Testis (tissue), 3 donors: ENCODE results near the gene ZNF674. TPM values are rescaled to one million over a fixed set of nuclear protein-coding genes. Genes with fewer than 3 reads are reported as not detected.

ENCODE experiments used
- DNase-seq: peaks from one replicate; pipeline ENCODE4 v3.0.0-alpha.2; 2019
- H3K27ac ChIP-seq, 2 donors: fragments of 200-600 bp; sonication (generic); one replicate each; pipeline ENCODE4 v1.5.1; 2019
- H3K27me3 ChIP-seq: fragments of 200-600 bp; sonication (generic); one replicate; pipeline ENCODE4 v1.5.1; 2019
- H3K36me3 ChIP-seq: fragments of 200-600 bp; sonication (generic); one replicate; pipeline ENCODE4 v1.5.1; 2017; ENCODE audit warnings: low read depth; ENCODE audit errors: missing control alignments
- H3K4me1 ChIP-seq: fragments of 200-600 bp; sonication (generic); one replicate; pipeline ENCODE4 v1.5.1; 2019
- H3K4me3 ChIP-seq, 2 donors: fragments of 200-600 bp; sonication (generic); one replicate each; pipeline ENCODE4 v1.5.1; 2017 to 2019
- H3K9me3 ChIP-seq: fragments of 200-600 bp; sonication (generic); one replicate; pipeline ENCODE4 v1.5.1; 2017
- POLR2A ChIP-seq: fragments of 450-650 bp; IDR thresholded peaks from one replicate; pipeline ENCODE4 v1.6.1; 2017; ENCODE audit warnings: antibody characterized with exemption, mild to moderate bottlenecking, moderate library complexity
- WGBS, 2 donors: methylation state at CpG; one replicate each; pipeline ENCODE4 v1.1.5; 2018; 5-methylcytosine and 5-hydroxymethylcytosine counted together
- intact Hi-C: fragments of 100-400 bp; cut with DNase I; formaldehyde crosslinking; loops from one replicate; pipeline ENCODE4 v1.15.1; 2023; ENCODE audit warnings: low total_unique reads
- polyA plus RNA-seq: library from polyadenylated mRNA; stranded (reverse); fragments of 350-450 nt; fragmentation: Illumina TruSeq; extraction: RNeasy Lipid Tissue Mini Kit (QIAGEN cat#74804); gene quantifications from one replicate; pipeline ENCODE4 v1.2.3, GENCODE V29; 2014; ENCODE audit warnings: low read depth, low replicate concordance; ENCODE audit not compliant: insufficient read depth
- small RNA-seq, 2 donors: library from RNA; depleted of rRNA; stranded (forward); fragments of <200 nt; gene quantifications; one replicate each; pipeline ENCODE3, GENCODE V24; 2016
- total RNA-seq, 2 donors: library from RNA; depleted of rRNA; stranded (reverse); fragments of >200 nt; gene quantifications; one replicate each; pipeline ENCODE4 v1.2.3, GENCODE V29; 2016
- TF ChIP-seq, protein P1 (sequence below), 3 experiments: fragments of 450-650 bp in 2 of 3; fragments of 200-600 bp in 1 of 3; sonication (generic) in 1 of 3; IDR thresholded peaks; one replicate each; pipeline ENCODE4 v1.5.1; 2016 to 2019; ENCODE audit warnings: antibody characterized with exemption in 3 of 3, mild to moderate bottlenecking in 2 of 3, moderate library complexity in 1 of 3

ZNF674 gene
- total and polyA plus RNA-seq, 3 donors from 2014 or later: 2.4 to 8.2 (median 6.3) TPM

DNA sequence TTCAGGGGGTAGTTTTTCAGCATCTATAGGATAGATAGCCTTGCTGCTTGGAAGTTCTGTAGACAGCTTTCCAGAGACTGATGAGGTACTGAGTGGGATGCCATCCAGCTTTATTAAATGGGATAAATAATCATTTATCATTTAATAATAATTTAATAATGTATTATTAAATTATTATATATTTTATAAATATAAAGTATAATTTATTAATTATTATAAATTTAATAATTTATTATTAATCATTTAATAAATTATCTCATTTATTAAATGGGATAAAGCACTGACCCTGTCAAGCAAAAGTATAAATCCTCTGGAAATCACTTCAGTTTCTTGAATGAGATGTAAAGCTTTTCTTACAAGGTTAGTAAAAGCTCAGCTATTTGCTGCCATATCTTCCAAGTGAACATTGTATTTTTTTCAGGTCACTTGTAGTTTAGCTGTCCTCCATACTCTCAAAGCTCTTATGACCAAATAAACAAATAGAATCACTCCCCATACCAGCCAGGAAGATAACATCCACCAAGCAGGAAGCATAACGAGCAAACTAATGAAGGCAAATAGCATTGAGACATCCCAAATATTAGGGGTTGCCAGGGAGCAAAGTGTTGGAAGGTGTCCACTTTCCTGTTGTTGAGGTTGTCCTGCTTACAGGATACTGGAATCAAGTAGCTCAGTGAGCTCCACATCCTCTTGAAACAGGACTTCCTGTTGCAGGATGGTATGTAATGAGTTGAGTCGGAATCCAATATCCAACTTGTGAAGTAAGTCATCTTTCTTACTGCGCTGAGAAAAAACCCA lies 88.9 kb downstream of the ZNF674 start:
- no peak overlapping the region for H3K4me3 ChIP-seq
- no peak for TF ChIP-seq POLR2A
- TF ChIP-seq, protein P1, sequence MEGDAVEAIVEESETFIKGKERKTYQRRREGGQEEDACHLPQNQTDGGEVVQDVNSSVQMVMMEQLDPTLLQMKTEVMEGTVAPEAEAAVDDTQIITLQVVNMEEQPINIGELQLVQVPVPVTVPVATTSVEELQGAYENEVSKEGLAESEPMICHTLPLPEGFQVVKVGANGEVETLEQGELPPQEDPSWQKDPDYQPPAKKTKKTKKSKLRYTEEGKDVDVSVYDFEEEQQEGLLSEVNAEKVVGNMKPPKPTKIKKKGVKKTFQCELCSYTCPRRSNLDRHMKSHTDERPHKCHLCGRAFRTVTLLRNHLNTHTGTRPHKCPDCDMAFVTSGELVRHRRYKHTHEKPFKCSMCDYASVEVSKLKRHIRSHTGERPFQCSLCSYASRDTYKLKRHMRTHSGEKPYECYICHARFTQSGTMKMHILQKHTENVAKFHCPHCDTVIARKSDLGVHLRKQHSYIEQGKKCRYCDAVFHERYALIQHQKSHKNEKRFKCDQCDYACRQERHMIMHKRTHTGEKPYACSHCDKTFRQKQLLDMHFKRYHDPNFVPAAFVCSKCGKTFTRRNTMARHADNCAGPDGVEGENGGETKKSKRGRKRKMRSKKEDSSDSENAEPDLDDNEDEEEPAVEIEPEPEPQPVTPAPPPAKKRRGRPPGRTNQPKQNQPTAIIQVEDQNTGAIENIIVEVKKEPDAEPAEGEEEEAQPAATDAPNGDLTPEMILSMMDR (IDR thresholded peaks at IDR 0.05): no peak
- no peak overlapping the region for H3K27ac ChIP-seq
- DNase-seq: no peak
- no peaks in the 10 kb centered on the region for H3K9me3 ChIP-seq
- intact Hi-C loops: no loop called here
- H3K4me1 ChIP-seq: no peaks in the 10 kb centered on the region
- 80% methylated on average over 3 of the region's 3 CpGs for WGBS, 2 donors
- H3K27me3 ChIP-seq: no peaks in the 10 kb centered on the region
- H3K36me3 ChIP-seq: no peaks in the 10 kb centered on the region

Small RNA genes lying within 50 kb of the gene (small RNA-seq; reads per million reads assigned to genes)
- gene RF00017 (0 reads per million in 2 donors), gene RNU6-50P (0 reads per million in 2 donors)

Other genes starting within 250 kb of the ZNF674 start
- gene CHST7, start 28.3 kb upstream of the ZNF674 start, total RNA-seq: 10 to 100 TPM in 1 of 2 donors, 1 to 10 TPM in 1; 9.4 to 18.7 TPM
- 2.5 TPM for gene CHST7, start 28.3 kb upstream of the ZNF674 start, polyA plus RNA-seq
- 1 to 10 TPM; 7.4 to 8.1 TPM for gene SLC9A7, start 213.7 kb upstream of the ZNF674 start, total RNA-seq
- 2.6 TPM for gene SLC9A7, start 213.7 kb upstream of the ZNF674 start, polyA plus RNA-seq